ENCODE results near the gene PTGR3.

The PTGR3 gene

GRCh38 chr18:75209129-75209950 lies at the start of gene PTGR3:
Gene PTGR3 (minus strand): TSS chr18:75209139. CDS start chr18:75209058, 81 bp downstream.
- ATAC-seq, result peak; percentile 40

DNA sequence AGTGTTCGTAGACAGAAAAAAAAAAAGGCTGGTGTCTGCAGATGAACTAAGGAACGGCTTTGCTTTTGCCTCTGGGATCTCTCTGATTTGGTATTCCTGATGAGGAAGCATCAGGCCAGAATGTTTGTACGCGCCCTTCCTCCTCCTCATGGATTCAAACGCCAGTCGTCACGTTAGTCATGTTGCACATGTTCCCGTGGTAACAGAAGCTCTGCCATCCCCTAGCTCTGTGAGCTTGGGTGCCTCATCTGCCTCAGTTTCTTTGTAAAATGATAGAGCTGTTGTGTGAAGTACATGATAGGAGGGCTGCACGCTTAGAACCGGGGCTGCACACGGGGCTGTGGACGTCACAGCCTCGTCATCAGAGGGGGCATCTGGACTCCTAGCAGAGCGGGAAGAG lies 48.7 kb upstream of the PTGR3 start:
- no peak for TF ChIP-seq GLIS3 (CRISPR knock-in tag; IDR thresholded peaks at IDR 0.05)
- TF ChIP-seq, protein P1, sequence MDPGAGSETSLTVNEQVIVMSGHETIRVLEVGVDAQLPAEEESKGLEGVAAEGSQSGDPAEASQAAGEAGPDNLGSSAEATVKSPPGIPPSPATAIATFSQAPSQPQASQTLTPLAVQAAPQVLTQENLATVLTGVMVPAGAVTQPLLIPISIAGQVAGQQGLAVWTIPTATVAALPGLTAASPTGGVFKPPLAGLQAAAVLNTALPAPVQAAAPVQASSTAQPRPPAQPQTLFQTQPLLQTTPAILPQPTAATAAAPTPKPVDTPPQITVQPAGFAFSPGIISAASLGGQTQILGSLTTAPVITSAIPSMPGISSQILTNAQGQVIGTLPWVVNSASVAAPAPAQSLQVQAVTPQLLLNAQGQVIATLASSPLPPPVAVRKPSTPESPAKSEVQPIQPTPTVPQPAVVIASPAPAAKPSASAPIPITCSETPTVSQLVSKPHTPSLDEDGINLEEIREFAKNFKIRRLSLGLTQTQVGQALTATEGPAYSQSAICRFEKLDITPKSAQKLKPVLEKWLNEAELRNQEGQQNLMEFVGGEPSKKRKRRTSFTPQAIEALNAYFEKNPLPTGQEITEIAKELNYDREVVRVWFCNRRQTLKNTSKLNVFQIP (CRISPR knock-in tag; IDR thresholded peaks at IDR 0.05; ENCODE audit: borderline replicate concordance, low read depth), result no peak
- no peak for TF ChIP-seq ESRRG (CRISPR knock-in tag; IDR thresholded peaks at IDR 0.05)
- no peak for TF ChIP-seq ARNTL (CRISPR knock-in tag; IDR thresholded peaks at IDR 0.05; ENCODE audit: borderline replicate concordance, low read depth)
- TF ChIP-seq, protein P2, sequence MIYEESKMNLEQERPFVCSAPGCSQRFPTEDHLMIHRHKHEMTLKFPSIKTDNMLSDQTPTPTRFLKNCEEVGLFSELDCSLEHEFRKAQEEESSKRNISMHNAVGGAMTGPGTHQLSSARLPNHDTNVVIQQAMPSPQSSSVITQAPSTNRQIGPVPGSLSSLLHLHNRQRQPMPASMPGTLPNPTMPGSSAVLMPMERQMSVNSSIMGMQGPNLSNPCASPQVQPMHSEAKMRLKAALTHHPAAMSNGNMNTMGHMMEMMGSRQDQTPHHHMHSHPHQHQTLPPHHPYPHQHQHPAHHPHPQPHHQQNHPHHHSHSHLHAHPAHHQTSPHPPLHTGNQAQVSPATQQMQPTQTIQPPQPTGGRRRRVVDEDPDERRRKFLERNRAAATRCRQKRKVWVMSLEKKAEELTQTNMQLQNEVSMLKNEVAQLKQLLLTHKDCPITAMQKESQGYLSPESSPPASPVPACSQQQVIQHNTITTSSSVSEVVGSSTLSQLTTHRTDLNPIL (CRISPR knock-in tag; IDR thresholded peaks at IDR 0.05; ENCODE audit: low read depth), result no peak
- TF ChIP-seq TCF4 (CRISPR knock-in tag; IDR thresholded peaks at IDR 0.05; ENCODE audit: borderline replicate concordance), result no peak
- no peak for ATAC-seq

More at GRCh38 chr18:75209129-75209950, at the start of gene PTGR3:
- TF ChIP-seq ZFP3 (CRISPR knock-in tag; IDR thresholded peaks at IDR 0.05) (0 out of 2 replicates have a peak, but pooled peaks have one; percentile 24), TOX (CRISPR knock-in tag; IDR thresholded peaks at IDR 0.05; ENCODE audit: borderline replicate concordance) (no peak), BACH2 (CRISPR knock-in tag; IDR thresholded peaks at IDR 0.05; ENCODE audit: borderline replicate concordance) (no peak), TSHZ2 (CRISPR knock-in tag; IDR thresholded peaks at IDR 0.05) (0 out of 2 replicates have a peak, but pooled peaks have one; percentile 33)

DNA sequence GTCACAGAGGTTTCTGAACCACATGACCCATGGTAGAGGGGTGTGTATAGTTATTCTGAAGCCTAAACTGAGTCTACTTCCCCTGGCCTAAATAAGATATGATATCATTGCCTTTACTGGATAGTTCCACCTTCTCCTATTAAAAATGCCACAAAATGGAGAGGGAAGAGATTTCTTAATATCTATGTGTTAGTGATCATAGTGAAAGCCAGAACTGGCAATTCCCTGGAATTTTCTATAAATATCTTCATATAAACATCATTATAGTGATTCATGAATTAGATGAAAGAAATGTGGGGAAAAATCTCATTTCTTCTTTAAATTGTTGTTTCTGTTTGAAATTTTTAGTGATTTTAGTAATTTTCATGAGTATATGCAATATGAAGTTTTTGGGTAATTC lies 47.4 kb upstream of the PTGR3 start:
- no peak for TF ChIP-seq ZFP30 (CRISPR knock-in tag; IDR thresholded peaks at IDR 0.05)
- ATAC-seq, result no peak

DNA sequence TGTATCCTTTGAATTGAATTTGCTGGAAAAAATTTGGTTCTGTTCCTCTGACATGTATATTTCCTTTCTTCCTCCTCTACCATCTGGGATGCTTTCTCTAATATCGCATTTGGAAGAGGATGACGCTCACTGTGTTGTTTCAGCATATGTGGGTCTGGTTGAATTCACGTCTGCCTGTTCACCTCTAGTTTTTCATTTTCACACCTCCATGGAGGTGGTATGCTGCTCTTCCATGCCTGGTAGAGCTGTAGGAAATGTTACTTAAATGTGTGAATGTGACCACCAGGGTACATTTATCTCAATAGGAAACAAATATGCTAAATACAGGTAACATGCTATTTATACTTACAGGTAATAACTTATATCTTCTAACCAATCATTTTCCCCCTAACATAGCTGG lies 46.2 kb upstream of the PTGR3 start:
- ATAC-seq, result no peak
- TF ChIP-seq OSR1 (CRISPR knock-in tag; IDR thresholded peaks at IDR 0.05), result no peak
- no peak for TF ChIP-seq TOX (CRISPR knock-in tag; IDR thresholded peaks at IDR 0.05; ENCODE audit: borderline replicate concordance)
- no peak for TF ChIP-seq TCF4 (CRISPR knock-in tag; IDR thresholded peaks at IDR 0.05; ENCODE audit: borderline replicate concordance)
- no peak for TF ChIP-seq CSDC2 (CRISPR knock-in tag; IDR thresholded peaks at IDR 0.05)
- no peak for TF ChIP-seq GLIS3 (CRISPR knock-in tag; IDR thresholded peaks at IDR 0.05)
- TF ChIP-seq, protein P2 (CRISPR knock-in tag; IDR thresholded peaks at IDR 0.05; ENCODE audit: low read depth), result no peak
- TF ChIP-seq ZC3H10 (CRISPR knock-in tag; IDR thresholded peaks at IDR 0.05), result no peak
- TF ChIP-seq, protein P3, sequence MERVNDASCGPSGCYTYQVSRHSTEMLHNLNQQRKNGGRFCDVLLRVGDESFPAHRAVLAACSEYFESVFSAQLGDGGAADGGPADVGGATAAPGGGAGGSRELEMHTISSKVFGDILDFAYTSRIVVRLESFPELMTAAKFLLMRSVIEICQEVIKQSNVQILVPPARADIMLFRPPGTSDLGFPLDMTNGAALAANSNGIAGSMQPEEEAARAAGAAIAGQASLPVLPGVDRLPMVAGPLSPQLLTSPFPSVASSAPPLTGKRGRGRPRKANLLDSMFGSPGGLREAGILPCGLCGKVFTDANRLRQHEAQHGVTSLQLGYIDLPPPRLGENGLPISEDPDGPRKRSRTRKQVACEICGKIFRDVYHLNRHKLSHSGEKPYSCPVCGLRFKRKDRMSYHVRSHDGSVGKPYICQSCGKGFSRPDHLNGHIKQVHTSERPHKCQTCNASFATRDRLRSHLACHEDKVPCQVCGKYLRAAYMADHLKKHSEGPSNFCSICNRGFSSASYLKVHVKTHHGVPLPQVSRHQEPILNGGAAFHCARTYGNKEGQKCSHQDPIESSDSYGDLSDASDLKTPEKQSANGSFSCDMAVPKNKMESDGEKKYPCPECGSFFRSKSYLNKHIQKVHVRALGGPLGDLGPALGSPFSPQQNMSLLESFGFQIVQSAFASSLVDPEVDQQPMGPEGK (CRISPR knock-in tag; IDR thresholded peaks at IDR 0.05; ENCODE audit: borderline replicate concordance), result no peak
- no peak for TF ChIP-seq PPARA (CRISPR knock-in tag; IDR thresholded peaks at IDR 0.05; ENCODE audit: borderline replicate concordance)
- no peak for TF ChIP-seq SNAI2 (CRISPR knock-in tag; IDR thresholded peaks at IDR 0.05)
- TF ChIP-seq ISL1 (CRISPR knock-in tag; IDR thresholded peaks at IDR 0.05), result no peak
- no peak for TF ChIP-seq ZFP3 (CRISPR knock-in tag; IDR thresholded peaks at IDR 0.05)
- TF ChIP-seq, protein P1 (CRISPR knock-in tag; IDR thresholded peaks at IDR 0.05; ENCODE audit: borderline replicate concordance, low read depth), result no peak
- TF ChIP-seq ZNF565 (CRISPR knock-in tag; conservative IDR thresholded peaks at IDR 0.05; ENCODE audit: low read depth), result no peak
- TF ChIP-seq ZFP30 (CRISPR knock-in tag; IDR thresholded peaks at IDR 0.05), result no peak
- no peak for TF ChIP-seq ARNTL (CRISPR knock-in tag; IDR thresholded peaks at IDR 0.05; ENCODE audit: borderline replicate concordance, low read depth)
- no peak for TF ChIP-seq TSHZ2 (CRISPR knock-in tag; IDR thresholded peaks at IDR 0.05)

All from SK-N-SH treated with all-trans-retinoic acid at 6 μM for 48 hours (cell line).